GM12878 (cell line): ENCODE measurements around the gene MKRN1. TPM values are rescaled to one million over a fixed set of nuclear protein-coding genes. Genes with fewer than 3 reads are reported as not detected.

Experiments used
- ATF2 ChIP-seq: IDR thresholded peaks from 2 replicates; pipeline ENCODE4 v1.6.1; 2012; ENCODE audit warnings: low read length, inconsistent platforms
- BHLHE40 ChIP-seq, 2 experiments: fragments of 450-650 bp in 1 of 2; IDR thresholded peaks; 2 replicates each; pipeline ENCODE4 v1.6.1; 2011 to 2017; ENCODE audit warnings: low read depth in 2 of 2, borderline replicate concordance in 1 of 2, improper control_type of control experiment in 1 of 2, low read length in 1 of 2, mild to moderate bottlenecking in 1 of 2
- CBFB ChIP-seq: IDR thresholded peaks from 2 replicates; pipeline ENCODE4 v1.6.1; 2016; ENCODE audit warnings: antibody characterized with exemption, low read depth
- CEBPB ChIP-seq, 2 experiments: fragments of 150-350 bp in 1 of 2; IDR thresholded peaks; 2 replicates each; pipeline ENCODE4 v1.6.1; 2012 to 2014; ENCODE audit warnings: low read depth in 2 of 2, low read length in 2 of 2, borderline replicate concordance in 1 of 2, inconsistent platforms in 1 of 2
- E2F8 ChIP-seq: fragments of 450-650 bp; IDR thresholded peaks from 2 replicates; pipeline ENCODE4 v1.6.1; 2018; ENCODE audit warnings: mild to moderate bottlenecking, low read depth, moderate library complexity; ENCODE audit not compliant: partially characterized antibody
- EZH2 ChIP-seq: IDR thresholded peaks from 2 replicates; pipeline ENCODE4 v1.6.1; 2012; ENCODE audit warnings: low read depth, mild to moderate bottlenecking, control low read depth, inconsistent platforms, low read length, borderline replicate concordance; ENCODE audit not compliant: control insufficient read depth
- IKZF1 ChIP-seq: fragments of 450-650 bp; conservative IDR thresholded peaks from 2 replicates; pipeline ENCODE4 v1.6.1; 2017; ENCODE audit warnings: antibody characterized with exemption, mild to moderate bottlenecking
- JUNB ChIP-seq: IDR thresholded peaks from 2 replicates; pipeline ENCODE4 v1.6.1; 2016; ENCODE audit warnings: antibody characterized with exemption, mild to moderate bottlenecking
- MTA2 ChIP-seq: fragments of 450-650 bp; IDR thresholded peaks from 2 replicates; pipeline ENCODE4 v1.6.1; 2016; ENCODE audit warnings: low read depth, mild to moderate bottlenecking, moderate library complexity
- NR2F1 ChIP-seq: fragments of 450-650 bp; conservative IDR thresholded peaks from 2 replicates; pipeline ENCODE4 v1.6.1; 2017; ENCODE audit warnings: mild to moderate bottlenecking
- RB1 ChIP-seq: fragments of 450-650 bp; formaldehyde crosslinking; IDR thresholded peaks from 2 replicates; pipeline ENCODE4 v1.6.1; 2017; ENCODE audit warnings: mild to moderate bottlenecking, borderline replicate concordance
- RELA ChIP-seq: fragments of 450-650 bp; IDR thresholded peaks from 2 replicates; pipeline ENCODE4 v1.8.0; 2014; ENCODE audit warnings: borderline replicate concordance; ENCODE audit not compliant: partially characterized antibody
- SIN3A ChIP-seq: IDR thresholded peaks from 2 replicates; pipeline ENCODE4 v1.6.1; 2012; ENCODE audit warnings: low read depth, low read length, improper control_type of control experiment
- SIX5 ChIP-seq: IDR thresholded peaks from 2 replicates; pipeline ENCODE4 v1.6.1; 2011; ENCODE audit warnings: mild to moderate bottlenecking, low read depth, low read length, moderate library complexity; ENCODE audit not compliant: severe bottlenecking
- SMARCA5 ChIP-seq: fragments of 450-650 bp; IDR thresholded peaks from 2 replicates; pipeline ENCODE4 v1.6.1; 2017; ENCODE audit warnings: mild to moderate bottlenecking
- SP1 ChIP-seq: IDR thresholded peaks from one replicate; pipeline ENCODE4 v1.6.1; 2011; ENCODE audit warnings: low read depth, low read length
- SREBF1 ChIP-seq: IDR thresholded peaks from 2 replicates; pipeline ENCODE4 v1.6.1; 2012; ENCODE audit warnings: mild to moderate bottlenecking, low read length
- TCF12 ChIP-seq: IDR thresholded peaks from 2 replicates; pipeline ENCODE4 v1.6.1; 2011; ENCODE audit warnings: low read depth, mild to moderate bottlenecking, low read length
- ZBED1 ChIP-seq: IDR thresholded peaks from 2 replicates; pipeline ENCODE4 v1.6.1; 2016; ENCODE audit warnings: borderline replicate concordance
- ZBTB33 ChIP-seq: fragments of 450-650 bp; IDR thresholded peaks from 2 replicates; pipeline ENCODE4 v1.6.1; 2017; ENCODE audit warnings: mild to moderate bottlenecking
- ZBTB40 ChIP-seq: fragments of 450-650 bp; IDR thresholded peaks from 2 replicates; pipeline ENCODE4 v1.6.1; 2016; ENCODE audit warnings: mild to moderate bottlenecking, moderate library complexity, borderline replicate concordance
- polyA plus RNA-seq, 11 experiments: library from polyadenylated mRNA; depleted of rRNA in 4 of 11; unstranded in 6 of 11; stranded (reverse) in 5 of 11; fragments of >200 nt; fragmentation: Nextera tagmentation in 4 of 11; fragmentation: Illumina TruSeq in 1 of 11; extraction: Ambion mirVana in 4 of 11; extraction: Trizol in 1 of 11; gene quantifications; 1 replicate in 1 of 11; 2 replicates in 10 of 11; pipeline versions ENCODE4 v1.2.1 to v1.2.3, GENCODE V29; 2011 to 2016; ENCODE audit warnings: inconsistent platforms in 2 of 11, missing spikeins in 2 of 11, low read depth in 1 of 11
- total RNA-seq, 4 experiments: library from RNA; depleted of rRNA in 3 of 4; stranded (reverse); fragments of >200 nt in 3 of 4; fragmentation: Illumina TruSeq in 1 of 4; extraction: Trizol in 1 of 4; gene quantifications; 2 replicates each; pipeline versions ENCODE4 v1.2.1 to v1.2.3, GENCODE V29; 2013 to 2021

MKRN1 gene
- total and polyA plus RNA-seq, 10 of the 15 experiments (the other 5 are each of a cell fraction or from before 2014, with no cell fraction given): 19.1 to 61.3 (median 50.6) TPM

- TF ChIP-seq ZBTB40 (peak; percentile 86), BHLHE40 (IDR thresholded peaks at IDR 0.05; ENCODE audit: borderline replicate concordance in 1 of 2, low read depth in 2 of 2, low read length in 1 of 2) (peak; percentile 5 to 40; a peak in 1 of 4 replicates), ZBED1 (no peak), JUNB (no peak), SIN3A (peak; percentile 75; the same call in 1 of the 2 replicates), RELA (no peak), EZH2 (no peak), SMARCA5 (no peak), CEBPB (IDR thresholded peaks at IDR 0.05; ENCODE audit: borderline replicate concordance in 1 of 2, low read depth in 2 of 2, low read length in 2 of 2) (no peak), RB1 (peak; percentile 64; the same call in 1 of the 2 replicates), CBFB (no peak), TCF12 (no peak), ZBTB33 (no peak), IKZF1 (peak; percentile 67), ATF2 (no peak), MTA2 (no peak), SP1 (peak; percentile 67), NR2F1 (no peak; the same call in 1 of the 2 replicates), SIX5 (no peak), E2F8 (no peak), SREBF1 (no peak)
These were observed at the start of gene MKRN1 (continued) for GRCh38 chr7:140479062-140479738.
